Fibroblast of the aortic adventitia (primary cell): ENCODE data around the gene SPINT1. TPM values are rescaled to one million over a fixed set of nuclear protein-coding genes. Genes with fewer than 3 reads are reported as not detected.

Source experiments
- DNase-seq: peaks from one replicate; pipeline ENCODE4 v3.0.0-alpha.2; 2010; ENCODE audit warnings: low read depth
- H3K4me3 ChIP-seq: 2 replicates; pipeline ENCODE4 v1.5.1; 2011; ENCODE audit warnings: low read depth, mild to moderate bottlenecking, control low read depth, low read length, moderate library complexity
- total RNA-seq: library from RNA; depleted of rRNA; stranded (reverse); fragments of >200 nt; gene quantifications from 2 replicates; pipeline ENCODE4 v1.2.3, GENCODE V29; 2012; ENCODE audit warnings: low replicate concordance
- TF ChIP-seq, protein P1 (sequence below): IDR thresholded peaks from 2 replicates; pipeline ENCODE4 v1.5.1; 2011; ENCODE audit warnings: mild to moderate bottlenecking, low read length, control low read depth, inconsistent platforms; ENCODE audit not compliant: insufficient read depth

SPINT1 gene
- total RNA-seq, 1 donor, result not detected

DNA sequence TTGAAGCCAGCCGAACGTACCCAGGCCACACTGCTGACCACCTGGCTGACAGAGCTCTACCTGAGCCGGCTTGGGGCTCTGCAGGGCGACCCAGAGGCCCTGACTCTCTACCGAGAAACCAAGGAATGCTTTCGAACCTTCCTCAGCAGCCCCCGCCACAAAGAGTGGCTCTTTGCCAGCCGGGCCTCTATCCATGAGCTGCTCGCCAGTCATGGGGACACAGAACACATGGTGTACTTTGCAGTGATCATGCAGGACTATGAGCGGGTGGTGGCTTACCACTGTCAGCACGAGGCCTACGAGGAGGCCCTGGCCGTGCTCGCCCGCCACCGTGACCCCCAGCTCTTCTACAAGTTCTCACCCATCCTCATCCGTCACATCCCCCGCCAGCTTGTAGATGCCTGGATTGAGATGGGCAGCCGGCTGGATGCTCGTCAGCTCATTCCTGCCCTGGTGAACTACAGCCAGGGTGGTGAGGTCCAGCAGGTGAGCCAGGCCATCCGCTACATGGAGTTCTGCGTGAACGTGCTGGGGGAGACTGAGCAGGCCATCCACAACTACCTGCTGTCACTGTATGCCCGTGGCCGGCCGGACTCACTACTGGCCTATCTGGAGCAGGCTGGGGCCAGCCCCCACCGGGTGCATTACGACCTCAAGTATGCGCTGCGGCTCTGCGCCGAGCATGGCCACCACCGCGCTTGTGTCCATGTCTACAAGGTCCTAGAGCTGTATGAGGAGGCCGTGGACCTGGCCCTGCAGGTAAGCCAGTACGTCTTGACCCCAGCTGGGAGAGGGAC lies 56.6 kb downstream of the SPINT1 start:
- no peak overlapping the region for H3K4me3 ChIP-seq
- no peak for DNase-seq
- TF ChIP-seq, protein P1, sequence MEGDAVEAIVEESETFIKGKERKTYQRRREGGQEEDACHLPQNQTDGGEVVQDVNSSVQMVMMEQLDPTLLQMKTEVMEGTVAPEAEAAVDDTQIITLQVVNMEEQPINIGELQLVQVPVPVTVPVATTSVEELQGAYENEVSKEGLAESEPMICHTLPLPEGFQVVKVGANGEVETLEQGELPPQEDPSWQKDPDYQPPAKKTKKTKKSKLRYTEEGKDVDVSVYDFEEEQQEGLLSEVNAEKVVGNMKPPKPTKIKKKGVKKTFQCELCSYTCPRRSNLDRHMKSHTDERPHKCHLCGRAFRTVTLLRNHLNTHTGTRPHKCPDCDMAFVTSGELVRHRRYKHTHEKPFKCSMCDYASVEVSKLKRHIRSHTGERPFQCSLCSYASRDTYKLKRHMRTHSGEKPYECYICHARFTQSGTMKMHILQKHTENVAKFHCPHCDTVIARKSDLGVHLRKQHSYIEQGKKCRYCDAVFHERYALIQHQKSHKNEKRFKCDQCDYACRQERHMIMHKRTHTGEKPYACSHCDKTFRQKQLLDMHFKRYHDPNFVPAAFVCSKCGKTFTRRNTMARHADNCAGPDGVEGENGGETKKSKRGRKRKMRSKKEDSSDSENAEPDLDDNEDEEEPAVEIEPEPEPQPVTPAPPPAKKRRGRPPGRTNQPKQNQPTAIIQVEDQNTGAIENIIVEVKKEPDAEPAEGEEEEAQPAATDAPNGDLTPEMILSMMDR, result no peak

DNA sequence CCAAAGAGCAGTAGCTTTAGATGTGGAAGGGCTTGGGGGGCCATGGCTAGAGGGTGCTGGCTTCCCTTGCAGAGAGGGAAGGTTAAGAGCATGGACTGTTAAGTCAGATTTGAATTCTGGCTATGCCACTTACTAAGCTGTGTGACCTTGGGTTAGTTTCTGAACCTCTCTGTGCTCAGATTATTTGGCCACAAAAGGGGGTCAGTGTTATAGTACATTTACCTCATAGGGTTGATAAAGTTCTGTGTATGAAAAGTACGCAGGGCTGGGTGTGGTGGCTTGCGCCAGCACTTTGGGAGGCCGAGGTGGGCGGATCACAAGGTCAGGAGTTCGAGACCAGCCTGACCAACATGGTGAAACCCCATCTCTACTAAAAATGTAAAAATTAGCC lies 57.2 kb downstream of the SPINT1 start:
- TF ChIP-seq, protein P1, result no peak
- DNase-seq, result no peak
- H3K4me3 ChIP-seq, result no peak overlapping the region

- DNase-seq, result no peak
- TF ChIP-seq, protein P1, result no peak
- no peak overlapping the region for H3K4me3 ChIP-seq
Observed at GRCh38 chr15:40902605-40903561, 59.0 kb downstream of the SPINT1 start.

GRCh38 chr15:40904552-40905201 lies 60.8 kb downstream of the SPINT1 start:
- no peak for DNase-seq
- H3K4me3 ChIP-seq, result no peak overlapping the region
- TF ChIP-seq, protein P1, result no peak

DNA sequence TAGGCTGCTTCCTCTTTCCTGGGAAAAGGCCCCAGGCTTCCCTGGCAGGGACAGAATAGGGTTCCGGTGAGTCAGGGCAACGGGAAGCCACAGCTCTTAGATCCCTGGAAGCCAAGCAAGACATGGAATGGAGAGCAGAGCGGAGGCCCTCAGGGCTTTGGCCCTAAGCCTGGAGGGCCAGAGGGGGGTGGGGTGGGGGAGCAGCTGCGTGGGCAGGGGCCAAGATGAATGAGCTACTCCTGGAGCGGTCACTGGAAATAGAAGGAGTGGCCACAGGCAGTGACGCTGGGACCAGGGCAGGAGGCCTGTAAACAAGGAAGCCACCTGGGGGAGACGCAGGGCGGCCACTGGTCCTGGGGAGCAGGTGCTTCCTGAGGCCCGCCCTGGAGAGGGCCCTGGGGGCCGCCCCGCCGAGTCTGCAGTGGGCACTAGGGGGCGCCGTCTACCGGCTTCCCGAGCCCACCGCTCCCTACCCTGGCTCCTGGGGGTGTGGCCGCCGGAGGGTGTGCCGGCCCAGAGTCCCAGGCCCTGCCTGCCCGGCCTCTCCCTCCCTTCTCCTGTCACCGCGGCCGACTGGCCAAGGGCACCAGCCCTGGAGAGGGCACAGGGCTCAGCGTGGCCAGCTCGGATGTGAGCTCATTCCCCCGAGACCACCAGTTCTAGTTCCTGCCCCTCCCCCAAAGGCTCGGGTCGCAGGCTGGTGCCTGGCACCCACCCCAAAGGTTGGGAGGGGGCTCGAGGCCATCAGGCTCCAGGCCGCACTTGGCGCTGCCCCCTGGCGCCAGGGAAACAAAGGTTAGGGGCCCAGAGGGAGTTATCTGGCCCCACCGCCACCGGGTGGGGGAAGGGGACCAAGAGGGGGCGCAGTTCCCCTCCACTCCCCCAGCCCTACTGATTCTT lies 62.5 kb downstream of the SPINT1 start:
- TF ChIP-seq, protein P1, result peak; percentile 73
- H3K4me3 ChIP-seq, result peak overlapping the region; percentile 55
- DNase-seq, result peak; percentile 98
